HG02884 (cell line): ENCODE data around the gene MYLK2.

Experiments
- ATAC-seq: cut with Tn5 transposase; IDR thresholded peaks from one replicate; pipeline ENCODE4 v1.9.1; 2021; ENCODE audit warnings: mild to moderate bottlenecking, moderate library complexity; ENCODE audit not compliant: unreplicated experiment

Gene MYLK2

GRCh38 chr20:31833931-31834521 is 14.9 kb downstream of the MYLK2 start:
- ATAC-seq = no peak

DNA sequence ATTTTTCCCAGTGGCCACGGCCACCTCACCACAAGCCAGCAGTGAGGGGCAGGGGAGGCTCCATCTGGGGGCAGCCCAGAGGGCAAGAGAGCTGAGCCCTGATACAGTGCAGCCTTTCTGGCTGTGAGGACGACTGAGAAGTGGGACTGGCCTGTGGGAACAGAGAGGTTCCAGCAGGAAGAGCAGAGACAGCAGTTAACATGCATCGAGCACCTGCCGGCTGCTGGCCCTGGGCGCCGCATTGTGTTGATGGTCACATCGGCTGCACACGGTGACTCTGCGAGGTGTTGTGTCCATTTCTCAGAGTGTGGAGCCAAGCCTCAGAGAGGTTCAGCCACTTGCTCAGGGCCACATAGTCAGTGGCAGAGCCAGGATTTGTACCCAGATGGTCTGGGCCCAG is 16.4 kb downstream of the MYLK2 start:
- no peak for ATAC-seq

- peak; percentile 50 for ATAC-seq
Measured at GRCh38 chr20:31835977-31836852, 17.1 kb downstream of the MYLK2 start.

DNA sequence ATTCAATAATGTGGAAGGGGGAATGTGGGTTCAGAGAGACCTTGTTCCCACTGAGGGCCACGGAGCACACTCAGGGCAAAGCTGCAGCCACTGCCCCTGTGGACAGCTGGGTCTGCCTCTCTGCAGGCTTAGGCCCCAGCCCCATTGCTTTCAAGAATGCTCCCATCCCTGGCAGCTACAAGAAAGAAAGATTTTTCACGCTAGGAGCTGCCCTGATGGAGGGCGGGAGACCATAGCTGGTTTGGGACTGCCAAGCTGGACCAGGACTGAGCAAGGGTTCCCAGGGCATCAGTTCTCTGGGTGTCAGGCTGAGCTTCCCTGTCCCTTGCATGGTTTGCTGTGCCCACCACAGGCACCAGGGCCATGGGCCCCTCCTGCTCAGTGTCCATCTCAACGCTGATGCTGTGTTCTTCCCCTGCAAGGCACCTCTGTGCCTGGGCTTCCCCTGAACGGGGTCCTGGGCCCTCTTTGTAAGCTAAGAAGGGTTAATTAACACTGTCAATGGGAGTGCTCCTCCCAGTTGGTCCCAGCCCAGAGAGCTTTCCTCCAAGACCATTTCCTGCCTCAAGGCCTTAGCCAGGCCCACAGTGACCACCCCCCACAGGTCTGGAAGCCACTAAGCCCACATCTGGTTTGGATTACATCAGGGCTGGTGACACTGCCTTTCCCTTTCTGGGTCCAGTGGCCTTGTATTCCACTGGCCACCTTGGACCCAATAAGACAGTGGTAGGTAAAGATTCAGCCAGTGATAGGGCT is 17.9 kb downstream of the MYLK2 start:
- no peak for ATAC-seq

DNA sequence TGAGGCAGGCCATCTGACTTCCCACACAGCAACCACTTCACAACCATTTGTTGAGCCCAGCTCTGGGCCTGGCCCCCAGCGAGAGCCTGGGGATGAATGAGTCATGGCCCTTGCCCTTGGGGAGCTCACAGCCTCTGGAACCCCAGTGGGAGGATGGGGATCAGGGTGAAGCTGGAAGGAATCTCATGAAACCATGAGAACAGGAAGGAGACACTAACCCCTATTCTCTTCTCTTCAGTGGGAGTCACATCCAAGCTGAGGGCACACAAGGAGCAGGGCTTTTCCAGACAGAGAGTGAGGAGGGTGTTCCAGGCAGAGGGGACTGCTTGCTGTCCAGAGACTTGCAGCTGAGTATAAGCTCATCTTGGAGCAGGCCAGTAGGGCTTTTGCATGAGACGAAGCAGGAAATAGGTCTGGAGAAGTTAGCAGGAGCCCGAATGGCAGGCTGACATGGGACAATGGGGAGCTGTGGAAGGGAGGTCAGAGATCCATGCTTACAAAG is 18.8 kb downstream of the MYLK2 start:
- ATAC-seq = no peak

DNA sequence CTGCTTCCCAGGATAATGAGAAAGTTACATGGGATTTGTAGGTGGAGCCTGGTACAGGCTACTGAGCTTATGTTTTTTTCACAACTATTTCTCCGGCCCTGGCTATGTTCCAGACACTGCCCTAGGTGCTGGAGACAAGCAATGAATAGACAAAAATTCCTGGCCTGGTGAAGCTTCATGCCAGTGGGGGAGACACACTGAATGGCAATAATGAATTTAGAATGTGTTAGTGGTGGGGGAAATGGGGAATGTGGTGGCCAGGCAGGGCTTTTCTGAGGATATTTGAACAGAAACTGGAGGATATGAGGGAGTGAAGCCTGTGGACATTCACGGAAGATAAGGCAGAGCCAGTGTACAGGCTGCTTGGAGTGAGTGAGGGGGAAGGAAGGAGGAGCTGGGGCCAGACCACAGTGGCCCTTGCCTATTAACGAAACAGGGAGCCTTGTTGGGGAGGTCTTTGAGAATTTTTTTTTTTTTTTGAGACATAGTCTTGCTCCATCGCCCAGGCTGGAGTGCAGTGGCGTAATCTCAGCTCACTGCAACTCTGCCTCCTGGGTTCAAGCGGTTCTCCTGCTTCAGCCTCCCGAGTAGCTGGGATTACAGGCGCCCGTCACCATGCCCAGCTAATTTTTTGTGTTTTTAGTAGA is 19.6 kb downstream of the MYLK2 start:
- no peak for ATAC-seq

GRCh38 chr20:31839782-31840487 is 20.8 kb downstream of the MYLK2 start:
- no peak for ATAC-seq

DNA sequence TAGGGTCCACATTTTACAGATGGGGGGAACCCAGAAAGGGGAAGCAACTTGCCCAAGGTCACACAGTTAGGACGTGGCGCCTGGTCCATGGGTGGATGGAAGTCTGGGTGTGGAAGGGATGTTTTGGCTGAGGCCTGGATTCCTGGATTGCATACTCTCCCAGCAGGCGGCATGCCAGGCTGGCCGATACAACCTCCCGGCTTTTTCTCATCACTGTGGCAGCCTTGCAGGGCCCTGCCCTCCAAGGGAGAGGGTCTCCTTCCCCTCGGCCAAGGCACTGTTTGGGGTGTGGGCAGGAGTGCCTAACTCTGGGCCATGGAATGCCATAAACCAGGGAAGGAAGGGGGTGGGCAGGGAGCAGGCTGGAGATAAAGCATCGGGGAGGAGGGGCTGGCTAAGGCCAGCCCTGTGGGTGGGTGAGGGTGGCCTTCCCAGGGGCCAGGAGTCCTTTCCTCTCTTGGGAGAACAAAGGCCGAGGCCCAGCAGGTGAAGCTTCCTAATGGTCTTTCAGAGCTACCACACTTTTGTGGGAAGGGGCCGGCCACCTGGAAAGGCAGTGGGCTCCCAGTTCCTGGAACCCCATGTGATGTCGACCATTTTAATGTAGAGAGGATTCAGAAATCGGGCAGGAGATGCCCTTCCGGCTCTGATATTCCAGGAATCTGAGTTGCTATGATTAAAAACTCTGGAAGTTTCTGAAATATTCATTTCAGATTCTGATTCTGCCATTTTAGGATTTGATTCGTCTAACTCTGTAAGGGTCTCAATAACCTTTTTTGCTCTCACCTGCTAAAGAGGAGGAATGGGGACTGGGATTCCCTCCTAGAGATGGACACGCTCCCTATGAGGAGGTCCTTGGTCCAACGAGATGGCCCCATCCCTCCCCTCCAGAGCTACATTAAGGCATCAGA is 22.0 kb downstream of the MYLK2 start:
- no peak for ATAC-seq

DNA sequence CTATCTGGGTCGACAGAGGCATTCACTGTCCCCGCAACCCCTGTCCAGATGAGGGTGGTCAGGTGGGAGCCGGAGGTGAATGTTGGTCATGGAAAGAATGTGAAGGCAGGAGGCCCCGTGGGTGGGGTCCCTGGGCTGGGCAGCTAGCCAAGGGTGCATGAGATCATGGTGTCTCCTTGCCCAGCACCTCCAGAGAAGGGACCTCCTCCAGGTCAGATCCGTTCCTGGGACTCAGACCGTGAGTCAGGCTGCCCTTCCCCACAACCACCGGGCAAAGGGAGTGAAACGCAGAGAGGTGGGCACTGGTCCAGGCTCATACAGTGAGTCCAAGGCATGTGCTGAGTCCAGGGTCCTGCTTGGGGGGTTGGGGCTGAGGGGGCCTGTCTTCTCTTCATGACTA is 22.8 kb downstream of the MYLK2 start:
- ATAC-seq = no peak

GRCh38 chr20:31842471-31843157 is 23.5 kb downstream of the MYLK2 start:
- ATAC-seq = no peak

- no peak for ATAC-seq
Measured at GRCh38 chr20:31843288-31843687, 24.1 kb downstream of the MYLK2 start.

DNA sequence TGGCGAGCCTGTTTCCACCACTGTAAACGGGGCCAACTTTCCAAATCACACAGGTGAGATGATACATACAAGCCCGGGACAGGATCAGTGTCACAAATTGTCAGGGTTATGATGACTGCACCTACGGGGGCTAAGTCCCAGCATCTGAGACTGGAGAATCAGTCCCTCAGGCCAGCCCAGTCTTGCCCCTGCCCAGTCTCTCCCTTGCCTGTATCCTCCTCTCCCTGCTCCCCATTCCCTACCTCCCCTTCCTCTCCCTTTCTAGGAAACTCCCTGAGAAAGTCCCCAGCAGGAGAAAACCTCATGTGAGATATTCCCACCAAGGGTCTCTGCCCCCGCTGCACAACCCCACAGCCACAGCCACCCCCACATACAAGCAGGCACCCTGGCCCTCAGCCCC is 24.7 kb downstream of the MYLK2 start:
- no peak for ATAC-seq

DNA sequence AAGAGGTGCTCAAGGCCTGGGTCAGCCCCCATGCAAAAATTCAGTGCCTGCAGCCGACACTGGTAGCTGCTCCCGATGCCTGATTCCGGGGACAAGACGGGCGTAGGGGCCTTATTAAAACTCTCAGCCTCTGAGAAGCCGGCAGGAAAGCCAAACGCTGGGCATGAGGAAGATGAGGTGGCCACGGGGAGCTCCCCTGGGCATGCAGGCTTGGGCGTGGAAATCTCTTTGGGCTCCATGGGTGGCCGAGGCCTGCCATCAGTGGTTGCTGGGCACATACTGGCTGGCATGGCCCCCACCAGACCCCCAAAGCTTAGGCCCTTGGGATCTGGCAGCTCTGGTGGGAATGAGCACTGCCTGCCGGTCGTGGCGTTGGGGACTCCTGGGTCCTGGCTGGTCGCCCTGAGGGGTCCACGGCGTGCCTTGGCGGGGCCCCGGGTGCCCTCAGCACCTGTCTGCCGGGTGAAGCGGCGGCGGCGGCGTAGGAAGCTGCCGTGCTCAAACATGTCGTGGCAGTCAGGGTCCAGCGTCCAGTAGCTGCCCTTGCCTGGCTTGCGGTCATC is 25.7 kb downstream of the MYLK2 start:
- no peak for ATAC-seq

- ATAC-seq = no peak
Measured at GRCh38 chr20:31845300-31845863, 26.2 kb downstream of the MYLK2 start, which contains the start of gene FOXS1. TSS of gene FOXS1 (minus strand) at chr20:31845604. CDS start at chr20:31845542, 62 bp downstream.

DNA sequence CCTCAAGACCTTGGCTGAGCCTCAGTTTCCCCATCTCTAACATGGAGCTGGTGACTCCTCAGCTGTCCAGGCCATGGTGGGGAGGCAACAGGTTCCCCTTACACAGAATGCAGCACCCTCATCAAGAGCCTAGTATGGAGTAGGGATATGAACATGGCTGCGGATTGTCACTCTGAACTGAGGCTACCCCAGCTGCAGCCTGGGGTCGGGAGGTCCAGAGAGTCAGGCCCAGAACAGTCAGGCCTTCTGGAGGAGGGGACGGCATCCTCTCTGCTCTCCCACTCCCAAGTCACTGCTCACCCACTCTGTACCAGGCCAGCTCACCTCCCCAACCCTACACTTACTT is 27.6 kb downstream of the MYLK2 start:
- no peak for ATAC-seq

- ATAC-seq = no peak
Measured at GRCh38 chr20:31848088-31848999, 29.2 kb downstream of the MYLK2 start.

DNA sequence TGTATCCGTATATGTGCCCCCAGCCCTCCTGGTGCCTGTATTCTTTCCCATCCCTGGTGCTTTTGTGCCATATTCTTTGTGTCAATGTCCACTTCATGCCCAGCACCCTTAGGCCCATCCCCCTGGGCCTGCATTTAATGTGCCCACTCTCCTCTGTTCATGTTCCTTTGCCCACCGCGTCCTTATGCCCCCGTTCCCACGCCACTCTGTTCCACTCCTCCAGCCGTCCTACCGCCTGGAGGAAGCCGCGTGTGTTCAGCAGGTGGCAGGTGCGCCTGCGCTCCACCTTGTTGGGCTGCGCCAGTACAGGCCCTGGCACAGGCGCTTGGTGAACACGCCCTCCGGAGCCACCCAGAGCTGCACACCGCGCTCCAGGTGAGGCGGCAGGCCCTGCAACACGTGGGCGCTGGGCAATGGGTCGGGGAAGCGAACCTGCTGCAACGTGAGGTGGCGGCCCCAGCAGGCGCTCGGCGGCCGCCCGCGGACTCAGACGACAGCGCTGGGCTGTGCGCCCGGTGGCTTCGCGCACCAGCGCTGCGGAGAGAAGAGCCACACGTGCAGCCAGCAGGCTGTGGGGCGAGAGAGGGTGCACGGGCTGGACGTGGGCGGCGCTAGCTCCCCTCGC is 30.3 kb downstream of the MYLK2 start:
- ATAC-seq = no peak
